GM19468 (cell line): ENCODE results near the gene LRRC14B.

ENCODE experiments used
- ATAC-seq: cut with Tn5 transposase; IDR thresholded peaks from one replicate; pipeline ENCODE4 v1.9.1; 2021; ENCODE audit warnings: mild to moderate bottlenecking, moderate library complexity, moderate number of reproducible peaks; ENCODE audit not compliant: unreplicated experiment; ENCODE audit errors: extremely low read depth

Gene LRRC14B

DNA sequence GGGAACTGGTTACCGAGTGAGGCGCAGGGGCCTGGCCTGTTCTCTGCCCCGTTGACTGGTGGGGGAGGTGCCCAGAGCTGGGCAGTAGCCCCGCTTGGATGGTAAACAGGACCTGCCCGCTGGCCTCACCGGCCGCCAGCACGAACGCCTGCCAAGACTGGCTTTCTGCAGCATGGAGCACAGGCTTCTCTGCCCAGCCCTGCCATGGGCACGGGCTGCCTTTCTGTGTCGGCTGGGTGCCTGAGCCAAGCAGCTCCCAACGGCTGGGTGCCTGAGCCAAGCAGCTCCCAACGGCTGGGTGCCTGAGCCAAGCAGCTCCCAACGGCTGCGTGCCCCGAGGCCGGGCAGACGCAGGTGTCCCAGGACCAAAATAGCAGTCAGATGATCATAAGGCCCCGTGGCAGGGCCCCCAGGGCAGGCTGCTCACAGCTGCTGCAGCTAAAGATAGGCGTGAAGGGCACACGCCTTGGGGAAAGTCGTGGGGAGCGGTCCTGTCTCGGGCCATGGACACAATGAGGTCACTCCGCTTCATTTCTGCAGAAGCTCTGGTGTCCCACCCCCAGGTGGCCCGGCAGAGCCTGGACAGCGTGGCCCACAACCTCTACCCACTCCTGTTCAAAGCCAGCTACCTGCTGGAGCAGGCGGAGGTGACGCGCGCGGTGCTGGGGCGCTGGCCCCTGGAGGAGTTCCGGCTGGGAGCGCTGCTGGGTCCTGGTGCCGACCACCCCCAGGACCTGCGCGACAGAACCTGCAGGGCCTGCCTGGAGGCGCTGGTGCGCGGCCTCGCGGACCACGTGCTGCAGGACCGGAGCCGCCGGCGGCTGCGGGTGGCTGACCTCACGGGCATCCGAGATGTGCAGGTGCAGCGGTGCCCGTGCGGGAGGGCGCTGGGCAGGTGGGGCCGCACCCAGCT is at the start of gene LRRC14B:
LRRC14B (plus strand) TSS at position 460 of the 913 bp plus-strand sequence; CDS start at position 504, 44 bp downstream.
- no peak for ATAC-seq

DNA sequence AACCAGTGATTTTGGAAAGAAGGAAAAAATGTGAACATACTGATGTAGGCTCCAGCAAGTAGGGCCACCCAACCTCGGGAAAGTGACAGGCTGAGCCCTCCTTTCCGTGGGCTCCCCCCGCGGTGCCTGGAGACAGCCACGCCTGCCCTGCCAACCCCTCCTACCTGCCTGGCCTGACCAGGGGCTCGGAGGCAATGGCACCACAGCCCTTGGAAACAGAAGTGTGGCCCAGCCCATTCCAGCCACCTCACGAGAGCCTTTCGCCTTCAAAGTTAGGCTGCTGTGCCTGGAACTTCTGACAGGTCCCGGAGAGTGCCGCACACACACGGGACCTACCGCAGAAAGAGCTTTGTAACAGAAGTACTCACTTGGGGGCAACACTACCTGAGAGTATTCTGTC is 49.5 kb upstream of the LRRC14B start:
- no peak for ATAC-seq

DNA sequence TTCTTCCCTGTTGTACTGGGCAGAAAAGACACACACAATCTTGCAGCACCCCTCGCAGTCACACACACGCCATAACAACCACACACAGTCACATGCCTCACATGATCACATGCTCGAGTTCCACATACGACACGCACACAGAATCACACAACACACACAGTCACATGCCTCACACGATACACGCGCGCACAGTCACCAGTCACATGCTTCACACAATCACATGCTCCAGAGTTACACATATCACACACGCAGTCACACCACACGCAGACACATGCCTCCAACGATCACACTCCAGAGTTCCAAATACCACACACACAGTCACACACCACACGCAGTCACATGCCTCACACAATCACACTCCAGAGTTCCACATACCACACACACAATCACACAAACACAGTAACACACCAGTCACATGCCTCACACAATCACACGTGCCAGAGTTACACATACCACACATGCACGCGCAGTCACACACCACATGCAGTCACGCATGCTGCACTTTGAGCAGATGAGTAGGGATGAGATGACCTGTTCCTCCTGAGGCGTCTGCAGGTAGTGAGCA is 49.0 kb upstream of the LRRC14B start:
- ATAC-seq: no peak

DNA sequence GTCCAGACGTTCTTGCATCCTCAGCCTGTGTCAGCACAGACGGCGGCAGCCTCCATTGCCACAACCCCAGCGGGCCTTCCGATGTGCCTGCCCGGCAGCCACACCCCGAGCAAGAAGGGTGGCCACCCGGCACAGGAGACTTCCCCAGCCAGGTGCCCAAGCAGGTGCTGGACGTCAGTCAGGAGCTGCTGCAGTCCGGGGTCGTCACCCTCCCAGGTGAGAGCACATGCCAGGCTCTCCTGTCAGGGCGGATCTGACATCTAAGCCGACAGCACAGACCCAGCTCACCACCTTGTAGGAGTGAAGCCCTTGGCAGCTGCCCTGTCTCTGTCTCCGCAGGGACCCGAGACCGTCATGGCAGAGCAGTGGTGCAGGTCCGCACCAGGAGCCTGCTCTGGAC is 48.3 kb upstream of the LRRC14B start:
- ATAC-seq: no peak

DNA sequence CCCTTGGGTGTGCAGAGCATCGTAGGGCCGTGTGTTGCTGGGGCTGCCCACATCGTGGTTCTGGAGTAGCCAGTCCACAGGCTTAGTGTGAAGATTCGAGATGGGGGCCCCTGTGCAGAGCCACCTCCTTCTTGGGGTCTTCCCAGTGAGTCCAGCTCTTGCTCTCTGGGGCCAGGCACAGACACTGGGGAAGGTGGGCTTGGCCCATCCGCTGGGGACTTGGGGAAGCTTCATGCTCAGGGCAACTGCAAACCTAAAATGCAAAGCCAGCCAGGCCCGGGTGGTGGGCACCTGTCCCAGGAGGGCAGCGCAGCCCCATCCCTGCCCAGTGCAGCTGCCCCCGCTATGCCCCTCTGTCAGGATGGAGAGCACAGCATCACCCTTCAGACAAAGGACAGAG is 46.4 kb upstream of the LRRC14B start:
- no peak for ATAC-seq

DNA sequence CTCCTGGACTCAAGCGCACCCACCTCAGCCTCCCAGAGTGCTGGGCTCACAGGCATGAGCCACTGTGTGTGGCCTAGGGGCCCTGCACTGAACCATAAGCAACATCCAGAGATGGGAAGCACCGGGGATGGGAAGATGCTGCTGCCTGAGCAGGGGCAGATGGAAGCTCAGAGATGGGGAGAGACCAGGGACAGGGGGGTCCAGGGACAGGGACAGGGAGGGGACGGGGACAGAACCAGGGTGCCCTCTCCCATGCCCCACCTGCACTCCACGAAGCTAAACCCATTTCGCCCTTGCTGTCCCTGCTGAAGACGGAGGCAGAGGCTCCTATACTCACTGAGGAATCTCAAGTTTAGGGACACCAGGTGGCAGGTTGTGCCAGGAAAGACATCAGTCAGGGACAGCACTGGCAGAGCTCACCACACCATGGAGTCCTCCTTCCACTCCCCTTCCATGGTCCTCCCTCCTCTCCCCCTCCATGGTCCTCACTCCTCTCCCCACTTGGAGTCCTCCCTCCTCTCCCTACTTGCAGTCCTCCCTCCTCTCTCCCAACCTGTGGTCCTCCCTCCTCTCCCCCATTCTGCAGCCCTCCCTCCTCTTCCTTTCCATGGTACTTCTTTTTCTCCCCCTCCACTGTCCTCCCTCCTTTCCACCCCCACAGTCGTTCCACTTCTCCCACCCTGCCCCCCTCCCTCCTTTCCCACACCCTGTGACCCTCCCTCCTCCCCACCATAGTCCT is 45.5 kb upstream of the LRRC14B start:
- no peak for ATAC-seq

DNA sequence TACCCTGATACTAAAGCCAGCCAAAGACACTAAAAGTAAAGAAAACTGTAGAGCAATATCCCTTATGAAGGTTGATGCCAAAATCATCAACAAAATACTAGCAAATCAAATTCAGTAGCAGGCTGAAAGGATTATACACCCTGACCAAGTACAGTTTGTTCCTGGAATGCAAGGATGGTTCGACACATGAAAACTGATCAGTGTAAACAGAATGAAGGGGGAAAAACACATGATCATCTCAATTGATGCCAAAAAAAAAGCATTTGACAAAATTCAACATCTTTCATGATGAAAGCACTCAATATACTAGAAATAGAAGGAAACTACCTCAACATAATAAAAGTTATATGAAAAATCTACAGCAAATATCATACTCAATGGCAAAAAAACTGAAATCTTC is 43.5 kb upstream of the LRRC14B start:
- no peak for ATAC-seq

DNA sequence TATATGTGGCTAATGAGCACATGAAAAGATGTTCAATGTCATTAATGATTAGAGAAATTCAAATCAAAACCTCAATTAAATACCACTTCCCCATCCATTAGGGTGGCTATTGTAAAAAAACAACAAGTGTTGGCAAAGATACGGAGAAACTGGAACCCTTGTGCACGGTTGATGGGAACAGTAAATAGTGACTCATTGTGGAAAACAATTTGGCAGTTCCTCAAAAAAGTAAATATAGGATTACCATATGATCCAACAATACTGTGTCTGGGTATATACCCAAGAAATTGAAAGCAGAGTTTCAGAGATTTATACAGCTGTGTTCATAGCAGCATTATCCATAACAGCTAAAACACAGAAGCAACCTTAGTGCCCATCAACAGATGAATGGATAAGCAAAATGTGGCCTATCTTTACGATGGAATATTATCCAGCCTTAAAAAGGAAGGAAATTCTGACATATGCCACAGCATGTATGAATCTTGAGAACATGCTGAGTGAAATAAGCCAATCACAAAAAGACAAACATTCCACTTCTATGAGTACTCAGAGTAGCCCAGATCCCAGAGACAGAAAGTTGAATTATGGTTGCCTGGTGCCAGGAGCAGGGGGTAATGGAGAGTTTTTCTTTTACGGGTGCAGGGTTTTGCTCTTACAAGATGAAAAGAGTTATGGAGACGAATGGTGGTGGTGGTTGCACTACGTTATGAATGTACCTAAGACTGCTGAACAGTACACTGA is 41.4 kb upstream of the LRRC14B start:
- no peak for ATAC-seq

DNA sequence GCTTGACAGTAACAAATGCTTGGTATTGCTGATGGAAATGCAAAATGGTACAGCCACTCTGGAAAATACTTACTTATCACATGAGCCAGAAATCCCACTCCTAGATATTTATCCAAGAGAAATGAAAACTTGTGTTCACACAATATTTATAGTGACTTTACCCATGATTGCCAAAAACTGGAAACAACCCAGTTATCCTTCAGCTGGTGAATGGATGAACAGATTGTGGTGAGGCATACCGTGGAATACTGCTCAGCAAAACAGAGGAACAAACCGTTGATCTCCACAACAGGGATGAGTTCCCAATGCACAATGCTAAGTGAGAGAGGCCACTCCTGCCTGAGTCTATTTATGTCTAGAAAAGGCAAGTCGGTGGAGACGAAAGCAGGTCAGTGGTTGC is 40.5 kb upstream of the LRRC14B start:
- ATAC-seq: no peak

DNA sequence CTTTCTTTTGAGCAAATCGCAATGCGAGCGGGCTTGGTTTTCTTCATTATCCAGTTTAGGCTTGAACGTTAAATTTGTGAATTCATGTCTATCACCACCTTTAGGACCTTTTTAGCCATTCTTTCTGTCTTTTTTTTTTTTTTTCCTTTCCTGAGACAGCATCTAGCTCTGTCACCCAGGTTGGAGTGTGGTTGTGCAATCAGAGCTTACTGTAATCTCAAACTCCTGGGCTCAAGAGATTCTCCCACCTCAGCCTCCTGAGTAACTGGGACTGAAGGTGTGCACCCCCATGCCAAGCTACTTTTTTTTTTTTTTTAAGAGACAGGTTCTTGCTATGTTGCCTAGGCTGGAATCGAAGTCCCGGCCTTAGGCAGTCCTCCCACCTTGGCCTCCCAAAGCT is 39.2 kb upstream of the LRRC14B start:
- no peak for ATAC-seq

DNA sequence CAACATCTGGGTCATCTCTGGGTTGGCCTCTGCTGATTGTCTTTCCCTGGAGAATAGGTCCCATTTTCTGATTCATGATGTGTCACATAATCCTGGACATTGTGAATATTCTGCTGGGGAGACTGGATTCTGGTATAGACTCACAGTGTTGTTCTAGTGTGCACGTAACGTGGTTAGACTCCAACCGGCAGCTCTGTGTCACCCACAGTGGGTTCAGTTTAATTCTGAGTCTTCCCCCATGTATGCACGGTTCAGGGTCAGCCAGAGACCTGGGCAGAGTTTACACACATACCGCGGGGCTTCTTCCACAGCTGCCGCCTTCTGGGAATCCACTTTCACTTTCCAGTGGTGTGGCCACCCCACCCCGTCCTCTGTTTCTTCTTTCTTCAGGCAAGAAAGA is 38.0 kb upstream of the LRRC14B start:
- ATAC-seq: no peak

DNA sequence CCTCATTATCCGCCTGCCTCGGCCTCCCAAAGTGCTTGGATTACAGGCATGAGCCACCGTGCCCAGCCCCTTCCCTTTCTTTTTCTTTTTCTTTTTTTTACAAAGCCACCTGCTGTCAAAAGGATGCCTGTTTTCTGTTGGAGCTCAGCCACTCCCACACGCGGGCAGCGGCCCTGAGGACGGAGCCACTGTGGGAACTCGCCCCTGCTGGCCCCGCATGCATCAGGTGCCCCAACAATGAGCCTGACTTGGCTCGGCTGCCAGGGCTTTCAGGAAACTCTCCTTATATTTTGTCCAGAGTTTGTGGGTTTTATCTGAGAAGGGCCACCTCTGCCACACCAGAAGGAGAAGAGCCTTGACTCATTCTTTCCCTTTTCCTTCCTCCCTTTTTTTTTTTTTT is 37.1 kb upstream of the LRRC14B start:
- ATAC-seq: no peak

DNA sequence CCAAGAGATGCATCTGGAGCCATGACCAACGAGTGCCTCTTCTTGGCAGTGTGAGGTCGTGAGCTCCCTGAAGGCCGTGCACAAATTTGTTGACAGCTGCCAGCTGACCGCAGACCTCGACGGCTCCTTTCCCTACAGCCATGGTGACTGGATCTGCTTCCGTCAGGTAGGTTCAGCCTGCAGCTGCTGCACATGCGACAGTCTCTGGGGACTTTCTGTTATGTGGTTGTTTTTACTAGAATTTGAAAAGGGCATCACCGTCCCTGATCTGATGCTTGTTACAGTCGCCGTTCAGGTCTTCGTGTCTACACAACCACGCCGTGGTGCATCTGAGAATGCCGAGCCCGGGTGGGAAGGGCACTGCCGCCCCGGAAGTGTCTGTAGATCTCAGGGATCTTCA is 36.5 kb upstream of the LRRC14B start:
- no peak for ATAC-seq

DNA sequence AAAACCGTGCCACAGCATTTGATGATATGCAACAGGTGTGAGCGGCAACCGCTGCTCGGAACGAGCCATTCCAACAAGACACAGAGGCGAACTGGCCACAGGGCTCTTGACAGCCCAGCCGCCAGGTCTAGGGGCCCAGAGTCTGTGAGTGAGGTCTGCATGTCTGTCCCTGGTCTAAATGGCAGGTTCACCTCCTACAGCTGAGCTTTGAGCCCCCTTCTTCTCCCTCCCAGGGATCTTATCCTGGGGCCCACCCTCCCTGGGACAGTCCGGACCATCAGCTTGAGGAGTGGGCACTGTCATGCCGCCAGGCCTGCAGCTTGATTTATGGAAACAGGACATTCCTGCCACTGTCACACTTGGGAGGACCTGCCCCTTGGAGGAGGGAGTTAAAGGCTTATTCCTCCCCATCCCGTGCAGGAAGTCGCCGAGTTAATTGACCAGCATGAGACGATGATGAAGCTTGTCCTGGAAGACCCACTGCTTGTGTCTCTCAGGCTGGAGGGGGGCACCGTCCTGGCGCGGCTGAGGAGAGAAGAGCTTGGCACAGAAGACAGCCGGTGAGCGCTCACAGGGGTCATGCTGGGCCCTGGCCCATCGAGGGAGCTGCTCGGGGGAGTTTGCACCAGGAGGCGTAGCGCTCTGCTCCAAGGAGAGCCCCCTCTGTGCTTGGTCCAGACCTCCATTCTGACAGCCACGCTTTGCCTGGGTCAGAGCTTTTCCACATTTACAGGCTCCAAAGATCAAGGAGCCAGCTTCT is 35.5 kb upstream of the LRRC14B start:
- no peak for ATAC-seq

DNA sequence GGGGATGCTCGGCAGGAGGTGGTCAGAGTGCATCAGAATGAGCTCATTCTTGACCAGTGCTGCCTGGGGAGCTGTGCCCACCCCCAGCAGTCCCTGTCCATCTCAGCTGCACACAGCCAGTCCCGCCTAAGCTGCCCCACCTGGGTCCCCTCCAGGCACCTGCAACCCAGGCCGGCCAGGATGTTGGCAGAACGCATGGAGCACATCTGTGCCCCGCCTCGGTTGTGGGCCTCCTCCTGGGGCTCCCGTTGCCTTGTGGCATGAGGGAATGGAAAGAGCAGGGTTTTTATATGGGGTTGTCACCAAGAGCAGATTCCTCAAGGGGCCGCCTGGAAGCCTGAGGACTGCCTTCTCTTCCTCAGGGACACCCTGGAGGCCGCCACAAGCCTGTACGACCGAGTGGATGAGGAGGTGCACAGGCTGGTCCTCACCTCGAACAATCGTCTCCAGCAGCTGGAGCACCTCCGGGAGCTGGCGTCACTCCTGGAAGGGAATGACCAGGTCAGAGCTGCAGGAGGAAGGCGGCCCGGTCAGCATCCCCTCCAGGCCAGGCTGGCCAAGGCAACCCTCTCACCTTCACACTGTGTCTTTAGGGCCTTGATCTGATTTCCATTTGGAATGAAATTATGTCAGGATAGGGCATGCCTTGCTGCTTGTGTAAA is 34.8 kb upstream of the LRRC14B start:
- no peak for ATAC-seq

DNA sequence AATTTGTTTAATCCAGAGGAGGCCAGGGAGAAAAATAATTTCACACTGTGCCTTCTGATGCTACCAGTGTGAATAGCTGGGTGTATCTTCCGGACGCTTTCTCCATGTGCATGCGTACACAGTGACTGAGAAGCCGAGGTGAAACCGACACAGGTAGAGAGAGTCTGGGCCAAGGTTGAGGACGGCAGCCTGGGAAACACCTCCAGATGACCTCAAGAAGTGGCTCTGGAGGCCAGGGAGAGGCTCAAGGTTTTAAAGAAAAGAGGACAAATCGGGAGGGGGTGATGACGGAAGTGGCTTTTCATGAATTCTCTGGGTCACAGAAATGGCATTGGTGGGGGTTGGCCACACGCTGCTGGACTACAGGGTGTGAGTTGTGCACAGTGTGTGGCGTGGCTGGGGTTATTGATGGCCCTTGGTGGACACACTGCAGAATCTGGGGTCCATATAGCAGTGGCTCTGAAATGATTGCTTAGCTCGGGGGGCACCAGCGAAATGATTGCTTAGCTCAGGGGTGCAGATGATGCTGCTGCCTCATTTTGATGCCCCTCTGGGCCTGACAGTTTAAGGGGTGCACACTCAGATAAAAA is 34.1 kb upstream of the LRRC14B start:
- ATAC-seq: no peak

DNA sequence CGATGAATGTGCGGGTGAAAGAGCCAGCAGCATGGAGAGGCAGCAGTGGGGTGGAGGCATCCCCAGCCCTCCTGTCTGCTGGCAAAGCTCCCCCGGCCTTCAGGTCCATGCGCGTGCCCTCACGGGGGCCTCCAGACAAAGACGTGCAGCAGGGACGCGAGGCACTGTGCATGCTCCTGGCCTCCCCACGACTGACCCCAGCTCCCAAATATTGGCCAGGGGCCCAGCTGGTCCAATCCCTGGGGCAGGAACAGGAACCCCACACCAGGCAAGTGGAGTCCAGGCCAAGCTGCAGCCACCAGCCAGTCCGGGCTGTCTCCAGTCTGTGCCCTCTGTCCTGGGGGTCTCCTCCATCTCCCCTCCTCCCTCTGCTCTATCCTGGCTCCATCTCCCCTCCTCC is 33.5 kb upstream of the LRRC14B start:
- ATAC-seq: no peak

DNA sequence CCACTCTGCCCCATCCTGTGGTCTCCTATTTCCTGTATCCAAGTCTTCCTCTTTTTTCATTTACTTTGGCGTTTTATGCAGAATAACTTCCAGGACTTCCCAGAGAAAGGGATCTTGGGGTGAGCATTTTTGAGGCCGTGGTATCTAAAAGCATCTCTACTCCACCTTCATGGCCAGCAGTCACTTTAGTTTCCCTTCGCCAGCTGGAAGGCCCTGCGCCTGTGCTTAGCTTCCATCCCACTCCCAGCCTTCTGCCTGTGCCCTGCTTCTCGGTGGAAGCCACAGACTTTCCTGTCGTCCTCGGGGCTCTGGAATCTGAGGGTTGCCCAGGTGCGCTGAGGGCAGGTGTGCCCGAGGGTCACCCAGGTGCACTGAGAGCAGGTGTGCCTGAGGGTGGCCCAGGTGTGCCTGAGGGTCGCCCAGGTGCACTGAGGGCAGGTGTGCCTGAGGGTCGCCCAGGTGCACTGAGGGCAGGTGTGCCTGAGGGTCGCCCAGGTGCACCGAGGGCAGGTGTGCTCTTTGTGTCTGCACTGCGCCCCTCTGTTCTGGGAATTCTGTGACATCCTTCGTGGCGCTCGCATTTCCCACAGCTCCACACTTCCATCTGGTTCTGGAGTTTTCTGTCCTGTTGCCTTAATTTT is 32.4 kb upstream of the LRRC14B start:
- ATAC-seq: no peak
